Measurements from ENCODE around the gene GPR3. TPM values are rescaled to one million over a fixed set of nuclear protein-coding genes. Genes with fewer than 3 reads are reported as not detected.

GPR3 gene
- total RNA-seq, 1 experiment from 2014 or later: 4.4 TPM

DNA sequence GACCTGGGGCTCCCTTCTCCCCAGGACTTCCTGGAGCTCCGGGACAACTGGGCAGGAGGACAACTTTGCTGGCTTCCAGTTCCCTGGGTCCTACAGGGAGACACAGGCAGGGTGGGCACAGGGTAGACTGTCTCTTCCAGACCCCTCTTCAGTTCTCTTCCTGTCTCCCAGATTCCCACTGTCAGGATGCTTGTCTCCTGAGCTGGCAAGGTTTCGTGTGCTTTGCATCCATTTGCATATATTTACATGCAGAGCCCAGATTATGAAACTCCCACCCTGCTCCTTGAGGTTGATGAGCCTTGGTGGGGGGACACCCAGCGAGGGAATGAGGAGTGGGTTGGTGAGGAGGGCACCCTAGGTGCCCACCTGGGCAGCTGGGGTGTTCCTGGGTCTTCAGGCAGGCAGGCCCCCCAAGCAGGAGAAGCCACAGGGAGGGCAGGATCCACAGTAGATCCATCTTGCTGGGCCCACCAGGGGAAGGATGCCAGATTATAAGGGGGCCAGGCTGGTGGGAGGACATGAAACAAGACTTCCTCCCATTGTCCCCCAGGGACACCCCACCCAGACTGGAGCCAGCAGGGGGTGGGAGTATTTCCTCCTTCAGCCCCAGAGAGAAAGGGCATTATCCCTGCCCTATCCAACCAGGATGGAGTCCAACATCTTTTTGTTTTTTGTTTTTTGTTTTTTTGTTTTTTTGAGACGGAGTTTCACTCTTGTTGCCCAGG lies 17.9 kb upstream of the GPR3 start, which contains the start of gene FCN3:
TSS of gene FCN3 (minus strand) at position 463 of the 725 bp plus-strand sequence. CDS start at position 457, 6 bp downstream.
- Histone ChIP-seq H2BK12ac (ENCODE audit: insufficient read length, low read depth, low read length) (no peak within 1 kb of the TSS), H4K91ac (ENCODE audit: insufficient read length, low read depth, low read length) (no peak within 1 kb of the TSS), H3K79me1 (ENCODE audit: insufficient read depth, low read depth, low read length, poor library complexity, severe bottlenecking) (no peaks in the 10 kb centered on the region), H3K27ac (ENCODE audit: insufficient read length, low read depth, low read length) (no peak within 1 kb of the TSS), H2BK15ac (ENCODE audit: low read depth, low read length) (no peak within 1 kb of the TSS), H3K23ac (ENCODE audit: insufficient read length, low read depth, low read length) (no peak within 1 kb of the TSS), H3K56ac (ENCODE audit: insufficient read length, low read depth, low read length) (no peak within 1 kb of the TSS), H2AK5ac (ENCODE audit: insufficient read length, low read length) (no peak within 1 kb of the TSS), H3K27me3 (ENCODE audit: insufficient read depth, low read length) (no peaks in the 10 kb centered on the region), H3K14ac (ENCODE audit: insufficient read depth, low read length) (peak within 1 kb of the TSS; percentile 60), H2BK5ac (ENCODE audit: insufficient read length, low read length) (no peak within 1 kb of the TSS), H2BK20ac (ENCODE audit: low read depth, low read length, poor library complexity, severe bottlenecking) (no peak within 1 kb of the TSS), H4K20me1 (ENCODE audit: control insufficient read depth, insufficient read depth, insufficient read length) (no peaks in the 10 kb centered on the region), H2AFZ (ENCODE audit: low read length) (no peak within 1 kb of the TSS), H4K8ac (replicated peaks; ENCODE audit: insufficient read length, low read depth, low read length) (no peak within 1 kb of the TSS), H3K4me2 (ENCODE audit: insufficient read depth, insufficient read length, low read length) (no peak within 1 kb of the TSS), H3K4me1 (ENCODE audit: insufficient read depth, low read length) (no peaks in the 10 kb centered on the region; the same call in 1 of the 2 replicates), H3K23me2 (ENCODE audit: insufficient read length, low read depth, low read length, poor library complexity, severe bottlenecking) (no peaks in the 10 kb centered on the region), H3K9me3 (ENCODE audit: control insufficient read depth, low read depth, low read length) (no peaks in the 10 kb centered on the region), H3K79me2 (ENCODE audit: insufficient read depth, low read length) (no peaks in the 10 kb centered on the region), H2BK120ac (ENCODE audit: low read depth, low read length, poor library complexity, severe bottlenecking) (no peak within 1 kb of the TSS), H3T11ph (ENCODE audit: low read length) (no peak within 1 kb of the TSS), H3K18ac (ENCODE audit: insufficient read length, low read depth, low read length) (no peak within 1 kb of the TSS), H4K5ac (ENCODE audit: insufficient read length, low read depth, low read length) (peak within 1 kb of the TSS; percentile 75), H3K4ac (ENCODE audit: low read depth, low read length) (no peak within 1 kb of the TSS), H3K9ac (ENCODE audit: extremely low read depth, insufficient read length, low read length) (no peak within 1 kb of the TSS)
- no CpG with 5 or more reads among the region's 4 CpGs for WGBS (ENCODE audit: extremely low coverage, insufficient read length, low lambda C conversion rate)
- peaks cover 1% of the 10 kb centered on the region for H3K27me3 Mint-ChIP-seq (ENCODE audit: low read depth)
- no peak within 1 kb of the TSS; a peak in 1 of 7 replicates for H3K27ac Mint-ChIP-seq
- TF ChIP-seq CTCF (conservative IDR thresholded peaks at IDR 0.05): no peak
- H3K9me3 Mint-ChIP-seq: no peaks in the 10 kb centered on the region
- peaks cover 4 to 19% of the 10 kb centered on the region in 2 experiments for H3K4me1 Mint-ChIP-seq
- no peaks in the 10 kb centered on the region for H3K36me3 Mint-ChIP-seq (ENCODE audit: insufficient read depth in 1 of 3, low read depth in 3 of 3)
- DNase-seq: no peak
- no peak within 1 kb of the TSS for H3K4me3 Mint-ChIP-seq

Measured in H9 (cell line).